ENCODE data around the gene ACACA. TPM values are rescaled to one million over a fixed set of nuclear protein-coding genes. Genes with fewer than 3 reads are reported as not detected.
A peak's percentile ranks its signal among the peaks of the same experiment; 100 is the strongest.

Gene ACACA
- total and polyA plus RNA-seq, 8 donors = 9.1 to 31.6 (median 13.1) TPM

DNA sequence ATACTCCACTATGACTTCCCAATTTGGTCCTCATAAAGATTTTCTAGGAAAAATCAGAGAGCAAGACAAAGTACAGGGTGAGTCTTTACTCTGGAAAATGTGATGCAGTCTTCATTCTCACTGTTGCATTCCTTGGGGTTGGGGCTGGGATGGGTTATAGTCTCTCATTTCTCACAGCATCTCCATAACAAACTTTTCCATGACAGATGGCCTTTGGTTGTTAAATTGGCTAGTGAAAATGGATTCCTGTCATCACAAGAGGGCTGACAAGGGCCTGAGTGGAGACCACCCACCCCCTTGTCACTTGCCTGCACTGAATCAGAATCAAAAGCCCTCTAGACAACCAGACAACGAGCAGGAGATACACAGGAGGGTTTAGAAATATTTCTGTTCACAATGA, 283.2 kb downstream of the ACACA start:
- H3K4me3 ChIP-seq = no peak overlapping the region
- TF ChIP-seq, protein P1, sequence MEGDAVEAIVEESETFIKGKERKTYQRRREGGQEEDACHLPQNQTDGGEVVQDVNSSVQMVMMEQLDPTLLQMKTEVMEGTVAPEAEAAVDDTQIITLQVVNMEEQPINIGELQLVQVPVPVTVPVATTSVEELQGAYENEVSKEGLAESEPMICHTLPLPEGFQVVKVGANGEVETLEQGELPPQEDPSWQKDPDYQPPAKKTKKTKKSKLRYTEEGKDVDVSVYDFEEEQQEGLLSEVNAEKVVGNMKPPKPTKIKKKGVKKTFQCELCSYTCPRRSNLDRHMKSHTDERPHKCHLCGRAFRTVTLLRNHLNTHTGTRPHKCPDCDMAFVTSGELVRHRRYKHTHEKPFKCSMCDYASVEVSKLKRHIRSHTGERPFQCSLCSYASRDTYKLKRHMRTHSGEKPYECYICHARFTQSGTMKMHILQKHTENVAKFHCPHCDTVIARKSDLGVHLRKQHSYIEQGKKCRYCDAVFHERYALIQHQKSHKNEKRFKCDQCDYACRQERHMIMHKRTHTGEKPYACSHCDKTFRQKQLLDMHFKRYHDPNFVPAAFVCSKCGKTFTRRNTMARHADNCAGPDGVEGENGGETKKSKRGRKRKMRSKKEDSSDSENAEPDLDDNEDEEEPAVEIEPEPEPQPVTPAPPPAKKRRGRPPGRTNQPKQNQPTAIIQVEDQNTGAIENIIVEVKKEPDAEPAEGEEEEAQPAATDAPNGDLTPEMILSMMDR (IDR thresholded peaks at IDR 0.05) = no peak
- DNase-seq (no peak), ATAC-seq (no peak), FAIRE-seq (no peak)
- no peak overlapping the region for H3K27ac ChIP-seq
- H3K27me3 ChIP-seq = no peaks in the 10 kb centered on the region
- H3K9me3 ChIP-seq = no peaks in the 10 kb centered on the region
- peaks cover 0 to 2% (median 0%) of the 10 kb centered on the region in 3 donors for H3K36me3 ChIP-seq
- 78 to 85% methylated on average over 1 of the region's 1 CpG for WGBS, 2 donors
- intact Hi-C loops (cut with DNase I) = no loop called here
- no peaks in the 10 kb centered on the region for H3K4me1 ChIP-seq

DNA sequence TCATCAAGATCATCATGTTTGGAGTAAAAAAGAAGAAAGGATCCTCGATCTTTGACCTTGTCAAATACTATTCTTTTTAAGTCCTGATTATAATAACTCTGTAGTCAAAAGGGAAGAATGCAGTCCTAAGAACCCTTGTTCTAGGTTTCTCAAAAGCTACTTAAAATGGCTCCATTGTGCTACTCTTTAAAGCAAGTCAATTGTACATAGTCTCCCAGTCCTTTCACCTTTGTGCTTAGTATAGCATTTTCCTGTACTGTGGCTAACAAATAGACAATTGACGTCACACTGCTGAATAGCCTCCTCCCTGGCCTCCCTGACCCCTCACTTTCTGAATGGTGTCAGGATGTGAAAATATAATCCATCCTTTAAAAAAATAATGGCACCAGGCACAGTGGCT, 285.0 kb downstream of the ACACA start:
- Histone ChIP-seq H3K27ac (no peak overlapping the region), H3K9me3 (no peaks in the 10 kb centered on the region), H3K4me1 (no peaks in the 10 kb centered on the region), H3K36me3 (peaks cover 0 to 2% (median 0%) of the 10 kb centered on the region in 3 donors), H3K27me3 (no peaks in the 10 kb centered on the region), H3K4me3 (no peak overlapping the region)
- no peak for ATAC-seq
- WGBS, 2 donors = 97 to 99% methylated on average over 2 of the region's 2 CpGs
- DNase-seq = no peak
- TF ChIP-seq, protein P1 (IDR thresholded peaks at IDR 0.05) = no peak
- FAIRE-seq = no peak
- intact Hi-C loops (cut with DNase I) = no loop called here

DNA sequence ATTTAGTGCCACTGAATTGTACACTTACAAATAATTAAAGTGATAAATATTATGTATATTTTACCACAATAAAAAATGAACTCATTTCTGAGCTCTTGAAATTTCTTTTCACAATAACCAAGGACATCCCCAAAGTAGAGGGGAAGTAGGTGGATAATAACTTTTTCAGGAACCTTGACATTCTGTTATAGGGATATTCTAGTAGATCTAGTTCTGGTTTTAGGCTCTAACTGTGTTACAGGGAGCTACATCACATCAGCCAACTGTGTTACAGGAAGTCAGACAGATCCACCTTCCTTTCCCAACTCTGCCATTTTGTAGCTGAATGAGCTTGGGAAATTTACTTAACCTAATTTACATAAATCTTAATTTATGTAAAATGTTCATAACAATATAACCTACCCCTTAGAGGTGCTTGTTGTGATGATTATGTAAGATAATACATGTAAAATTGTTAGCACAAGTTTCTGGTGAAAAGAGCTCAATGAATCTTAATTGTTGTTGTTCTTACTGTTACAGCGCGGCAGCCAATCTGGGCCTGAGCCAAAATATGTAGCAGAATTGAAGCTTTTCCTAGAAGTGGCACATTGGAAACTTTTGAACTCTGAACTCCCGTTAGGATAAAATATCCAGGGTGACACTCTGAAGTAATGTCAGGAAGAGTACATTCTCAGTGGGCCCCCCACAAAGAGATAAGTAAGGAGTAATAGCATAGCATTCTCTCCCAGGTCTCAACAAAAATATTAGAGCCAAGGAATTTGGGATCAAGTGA, 288.1 kb downstream of the ACACA start:
- 79 to 84% methylated on average over 3 of the region's 3 CpGs for WGBS, 2 donors
- ATAC-seq (no peak), DNase-seq (no peak), FAIRE-seq (no peak)
- no peaks in the 10 kb centered on the region for H3K9me3 ChIP-seq
- H3K4me1 ChIP-seq = no peaks in the 10 kb centered on the region
- peaks cover 0 to 2% (median 0%) of the 10 kb centered on the region in 3 donors for H3K36me3 ChIP-seq
- no peak overlapping the region for H3K27ac ChIP-seq
- intact Hi-C loops (cut with DNase I) = no loop called here
- no peaks in the 10 kb centered on the region for H3K27me3 ChIP-seq
- TF ChIP-seq, protein P1 (IDR thresholded peaks at IDR 0.05) = no peak
- no peak overlapping the region for H3K4me3 ChIP-seq

DNA sequence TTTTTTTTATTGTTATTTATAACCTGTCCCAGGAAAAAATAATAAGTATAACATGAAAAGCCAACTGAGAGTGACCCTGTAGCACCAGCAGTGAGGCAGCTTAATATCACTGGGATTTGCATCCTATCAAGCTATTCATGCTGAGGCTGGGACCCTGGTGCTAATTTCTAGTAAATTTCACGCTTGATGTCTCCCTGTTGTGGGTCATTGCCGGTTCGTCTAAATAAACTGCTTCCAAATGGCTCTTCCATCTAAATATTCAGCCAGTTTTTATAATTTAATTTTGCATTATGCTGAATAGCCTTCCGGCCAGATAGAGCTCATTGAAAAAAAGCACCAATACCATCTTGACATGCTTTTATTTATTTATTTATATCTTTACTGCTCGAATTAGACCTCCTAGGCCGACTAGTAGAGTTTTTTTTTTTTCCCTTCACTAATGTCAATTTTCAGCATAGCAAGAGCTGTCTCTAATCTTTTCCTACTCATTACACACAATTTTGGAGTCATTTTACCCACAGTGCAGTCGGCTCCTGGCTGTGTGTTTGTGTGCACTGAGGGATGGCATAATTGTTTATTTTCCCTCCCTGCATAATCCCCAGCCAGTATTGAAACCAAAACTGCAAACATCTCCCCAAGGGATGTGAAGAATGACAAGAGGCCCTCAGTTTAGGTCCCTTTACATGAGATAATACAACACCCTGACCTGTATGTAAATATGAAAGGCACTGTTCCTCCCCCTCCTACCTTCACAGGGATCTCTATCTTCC, 289.1 kb downstream of the ACACA start:
- TF ChIP-seq, protein P1 (IDR thresholded peaks at IDR 0.05) = no peak
- no peak for DNase-seq
- Histone ChIP-seq H3K27me3 (no peaks in the 10 kb centered on the region), H3K27ac (no peak overlapping the region), H3K9me3 (no peaks in the 10 kb centered on the region), H3K4me3 (no peak overlapping the region), H3K36me3 (peaks cover 0 to 2% (median 0%) of the 10 kb centered on the region in 3 donors), H3K4me1 (no peaks in the 10 kb centered on the region)
- intact Hi-C loops (cut with DNase I) = no loop called here
- FAIRE-seq = no peak
- 89% methylated on average over 7 of the region's 7 CpGs for WGBS, 2 donors
- ATAC-seq = peak in 2 of 4 donors; percentile 54 to 72
